ENCODE measurements around the gene TTI1. TPM values are rescaled to one million over a fixed set of nuclear protein-coding genes. Genes with fewer than 3 reads are reported as not detected.

Gene TTI1
- total RNA-seq, 1 donor from 2014 or later: 8.1 TPM

DNA sequence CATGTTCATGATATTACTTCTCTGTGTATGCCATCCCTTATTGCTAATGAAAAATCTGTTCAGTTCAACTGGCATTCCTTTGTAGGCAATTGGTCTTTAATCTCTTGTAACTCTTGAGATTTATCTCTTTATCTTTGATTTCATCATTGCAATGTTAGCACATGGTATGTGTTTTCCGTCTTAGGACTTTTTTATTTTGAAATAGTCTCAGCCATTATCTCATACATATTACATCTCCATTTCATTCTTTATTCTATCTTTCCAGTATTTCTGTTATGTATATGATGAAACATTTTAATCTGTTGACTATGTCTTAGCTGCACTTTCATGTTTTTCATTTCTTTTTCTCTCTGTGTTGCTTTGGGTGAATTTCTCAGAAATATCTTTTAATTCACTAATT, 72.2 kb downstream of the TTI1 start:
- no peak for ATAC-seq

DNA sequence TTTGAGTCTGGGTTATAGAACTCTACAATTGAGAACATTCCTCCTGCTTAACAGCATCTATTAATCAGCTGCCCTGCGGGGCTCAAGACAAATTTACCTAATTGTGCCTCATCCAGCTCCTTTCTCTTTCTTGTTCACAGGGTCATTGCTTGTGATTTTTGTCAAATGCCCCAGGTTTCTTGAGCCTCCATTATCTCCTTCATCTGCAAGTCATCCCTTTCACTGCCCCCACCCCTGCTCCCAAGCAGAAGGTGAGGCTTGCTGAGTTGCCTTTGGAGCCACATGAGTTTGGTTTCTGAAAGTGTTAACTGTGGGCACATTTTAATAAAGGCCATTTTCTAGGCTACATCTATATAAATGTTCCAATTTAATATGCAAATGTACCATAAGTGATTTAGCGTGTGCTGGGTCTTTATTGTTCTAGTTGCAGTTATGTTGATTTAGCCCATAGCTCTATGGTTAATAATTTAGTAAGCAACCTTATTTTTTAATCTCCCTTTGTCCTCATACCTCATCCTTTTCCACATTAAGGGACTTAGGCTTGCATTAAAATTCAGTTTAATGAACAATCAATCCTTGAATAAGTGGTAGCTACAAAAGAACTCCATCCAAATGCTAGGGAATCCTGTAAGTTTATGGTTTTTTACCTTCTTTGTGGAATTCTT, 74.3 kb downstream of the TTI1 start:
- ATAC-seq: no peak

DNA sequence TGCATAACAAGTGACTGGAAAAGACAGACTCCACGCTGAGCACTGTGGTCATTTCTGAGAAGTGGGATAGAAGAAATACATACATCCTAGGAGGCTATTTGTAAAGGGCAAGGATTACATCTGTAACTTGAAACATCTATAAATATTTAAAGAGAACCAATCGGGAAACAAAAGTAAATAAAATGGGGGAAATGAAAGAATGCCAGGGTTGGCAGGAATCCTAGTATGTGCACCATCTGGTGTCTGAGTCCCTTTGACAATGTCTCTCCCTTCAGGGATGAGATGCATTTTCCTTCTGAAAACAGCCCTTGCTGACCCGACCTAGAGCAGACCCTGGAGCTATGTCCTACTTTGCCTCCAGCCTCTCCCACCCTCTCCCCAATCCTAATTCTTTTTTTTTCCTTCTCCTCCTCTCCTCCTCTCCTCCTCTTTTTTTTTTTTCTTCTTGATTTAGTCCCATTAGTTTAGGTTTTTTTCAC, 77.1 kb downstream of the TTI1 start:
- ATAC-seq: no peak

DNA sequence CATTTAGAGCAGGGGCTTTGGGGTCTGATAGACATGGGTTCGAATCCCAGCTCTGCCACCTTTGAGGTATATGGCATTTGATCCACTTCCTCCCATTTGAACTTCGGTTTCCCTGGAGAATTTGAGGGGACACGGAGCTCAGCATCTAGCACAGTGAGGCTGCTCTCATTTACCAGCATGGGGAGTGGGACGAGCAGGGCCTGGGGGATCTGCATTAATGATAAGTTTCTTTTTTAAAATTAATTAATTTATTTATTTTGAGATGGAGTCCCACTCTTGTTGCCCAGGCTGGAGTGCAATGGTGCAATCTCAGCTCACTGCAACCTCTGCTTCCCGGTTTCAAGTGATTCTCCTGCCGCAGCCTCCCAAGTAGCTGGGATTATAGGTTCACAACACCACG, 77.7 kb downstream of the TTI1 start:
- ATAC-seq: no peak

DNA sequence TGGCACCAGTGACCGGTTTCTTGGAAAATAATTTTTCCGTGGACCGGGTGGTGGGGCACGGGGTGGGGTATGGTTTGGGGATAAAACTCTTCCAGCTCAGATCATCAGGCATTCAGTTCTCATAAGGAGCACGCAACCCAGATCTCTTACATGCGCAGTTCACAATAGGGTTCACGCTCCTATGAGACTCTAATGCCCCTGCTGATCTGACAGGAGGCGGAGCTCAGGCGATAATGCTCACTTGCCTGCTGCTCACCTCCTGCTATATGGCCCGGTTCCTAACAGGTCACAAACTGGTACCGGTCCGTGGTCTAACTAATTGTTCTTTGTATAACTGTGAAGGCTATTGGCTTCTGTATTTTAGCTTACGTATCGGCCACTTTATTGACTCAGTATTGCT, 78.6 kb downstream of the TTI1 start:
- no peak for ATAC-seq

DNA sequence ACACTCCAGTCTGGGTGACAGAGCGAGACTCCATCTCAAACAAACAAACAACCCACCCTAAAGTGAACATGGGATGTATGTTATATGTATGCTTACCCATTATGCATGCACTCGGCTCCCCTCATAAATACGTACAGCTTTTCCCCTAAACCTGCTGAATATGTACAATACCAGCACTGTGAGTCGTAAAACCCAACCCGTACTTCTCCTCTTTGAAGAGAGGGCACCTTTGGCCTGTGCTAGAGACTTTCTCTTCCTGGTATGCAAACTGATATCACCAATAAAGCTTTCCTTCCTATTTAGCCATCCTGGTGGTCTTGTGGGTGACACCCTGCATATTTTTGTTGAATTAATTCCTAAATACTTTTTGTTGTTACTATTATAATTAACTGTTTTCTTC, 79.1 kb downstream of the TTI1 start:
- ATAC-seq: no peak

DNA sequence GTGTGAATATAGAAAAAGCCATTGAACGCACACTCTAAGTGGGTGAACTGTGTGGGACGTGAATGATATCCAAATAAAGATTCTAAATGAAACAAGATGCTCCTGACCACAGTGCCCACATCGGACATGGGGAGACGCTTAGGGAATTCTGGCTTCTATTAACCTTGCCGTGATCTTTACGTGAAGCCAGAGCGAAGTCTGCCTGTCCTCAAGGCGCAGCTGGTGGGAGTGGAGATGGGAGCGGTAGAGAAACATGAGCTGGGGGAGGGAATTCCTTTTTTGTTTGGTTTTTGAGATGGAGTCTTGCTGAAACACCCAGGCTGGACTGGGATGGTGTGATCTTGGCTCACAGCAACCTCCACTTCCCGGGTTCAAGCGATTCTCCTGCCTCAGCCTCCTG, 84.3 kb downstream of the TTI1 start:
- ATAC-seq: no peak

DNA sequence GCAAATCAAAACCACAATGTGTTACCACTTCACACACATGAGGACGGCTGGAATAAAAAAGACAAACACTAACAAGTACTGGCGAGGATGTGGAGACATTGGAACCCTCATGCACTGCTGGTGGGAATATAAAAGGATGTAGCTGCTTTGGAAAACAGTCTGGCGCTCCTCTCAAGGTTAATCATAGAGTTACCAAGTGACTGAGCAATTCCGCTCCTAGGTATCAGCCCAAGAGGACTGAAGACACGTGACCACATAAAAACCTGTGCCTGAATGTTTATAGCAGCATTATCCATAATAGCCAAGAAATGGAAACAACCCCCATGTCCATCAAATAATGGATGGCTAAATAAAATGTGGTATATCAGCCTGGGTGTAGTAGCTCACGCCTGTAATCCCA, 85.3 kb downstream of the TTI1 start:
- no peak for ATAC-seq

DNA sequence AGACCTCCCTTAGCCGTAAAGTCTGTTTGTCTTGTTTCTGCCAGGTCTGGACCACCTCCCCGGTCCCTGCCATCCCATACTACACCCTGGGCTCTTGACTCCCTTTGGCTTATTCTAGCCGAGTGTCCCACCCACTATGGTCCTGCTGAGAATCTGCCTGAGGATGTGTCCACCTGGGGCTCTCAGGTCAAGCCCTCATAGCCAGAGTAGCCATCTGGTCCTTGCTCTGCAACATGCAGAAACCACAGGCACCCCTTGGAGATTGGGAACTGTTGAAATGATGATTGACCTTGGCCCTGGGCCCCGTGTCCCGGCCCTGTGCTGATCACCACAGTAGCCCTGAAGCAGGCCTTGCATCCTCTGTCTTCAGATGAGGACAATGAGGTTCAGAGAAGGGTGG, 86.3 kb downstream of the TTI1 start:
- ATAC-seq: no peak

DNA sequence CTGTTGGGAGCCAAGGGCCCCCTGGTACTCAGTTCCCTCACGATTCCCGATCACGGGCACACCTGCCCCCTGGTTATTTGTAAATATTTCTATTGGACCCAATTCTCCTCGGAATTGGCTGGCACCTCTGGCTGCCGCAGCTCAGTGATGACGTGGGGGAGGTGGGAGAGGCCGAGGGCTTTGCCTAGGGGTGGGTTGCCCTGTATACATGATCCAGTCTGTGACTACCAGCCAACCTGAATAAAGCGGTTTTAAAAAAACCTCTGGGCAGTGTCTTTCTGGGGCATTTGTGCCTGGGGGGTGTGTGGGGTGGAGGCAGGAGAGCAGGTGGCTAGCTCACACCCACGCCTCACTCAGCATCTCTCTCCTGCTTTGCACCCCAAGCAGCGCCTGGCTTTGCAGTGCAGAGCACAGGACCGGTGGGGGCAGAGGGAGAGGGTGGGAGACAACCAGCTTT, 88.1 kb downstream of the TTI1 start:
- no peak for ATAC-seq

DNA sequence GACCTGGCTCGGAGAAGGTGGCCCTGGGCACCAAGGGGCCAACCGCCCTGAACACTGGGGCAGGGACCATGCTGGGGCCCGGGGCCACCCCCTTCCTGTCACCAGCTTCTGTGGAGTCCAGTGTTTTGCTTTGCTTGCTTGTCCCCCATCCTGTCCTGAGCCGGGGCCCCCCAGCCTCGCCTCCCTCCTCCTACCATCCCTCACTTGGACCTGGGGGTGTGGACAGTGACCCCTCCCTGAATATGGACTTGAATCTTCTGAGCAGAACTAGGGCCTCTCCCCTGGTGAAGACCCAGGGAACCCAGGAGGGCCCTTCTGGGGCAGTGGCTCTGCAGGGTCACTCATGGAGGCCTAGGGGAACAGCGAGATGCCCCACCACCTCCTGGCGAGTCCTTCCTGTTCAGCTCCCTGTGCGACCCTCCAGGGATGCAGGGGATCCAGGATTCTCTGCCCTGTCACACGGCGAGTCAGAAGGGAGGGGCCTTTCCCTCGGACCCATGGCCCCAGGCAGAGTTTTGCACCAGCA, 88.7 kb downstream of the TTI1 start:
- no peak for ATAC-seq

DNA sequence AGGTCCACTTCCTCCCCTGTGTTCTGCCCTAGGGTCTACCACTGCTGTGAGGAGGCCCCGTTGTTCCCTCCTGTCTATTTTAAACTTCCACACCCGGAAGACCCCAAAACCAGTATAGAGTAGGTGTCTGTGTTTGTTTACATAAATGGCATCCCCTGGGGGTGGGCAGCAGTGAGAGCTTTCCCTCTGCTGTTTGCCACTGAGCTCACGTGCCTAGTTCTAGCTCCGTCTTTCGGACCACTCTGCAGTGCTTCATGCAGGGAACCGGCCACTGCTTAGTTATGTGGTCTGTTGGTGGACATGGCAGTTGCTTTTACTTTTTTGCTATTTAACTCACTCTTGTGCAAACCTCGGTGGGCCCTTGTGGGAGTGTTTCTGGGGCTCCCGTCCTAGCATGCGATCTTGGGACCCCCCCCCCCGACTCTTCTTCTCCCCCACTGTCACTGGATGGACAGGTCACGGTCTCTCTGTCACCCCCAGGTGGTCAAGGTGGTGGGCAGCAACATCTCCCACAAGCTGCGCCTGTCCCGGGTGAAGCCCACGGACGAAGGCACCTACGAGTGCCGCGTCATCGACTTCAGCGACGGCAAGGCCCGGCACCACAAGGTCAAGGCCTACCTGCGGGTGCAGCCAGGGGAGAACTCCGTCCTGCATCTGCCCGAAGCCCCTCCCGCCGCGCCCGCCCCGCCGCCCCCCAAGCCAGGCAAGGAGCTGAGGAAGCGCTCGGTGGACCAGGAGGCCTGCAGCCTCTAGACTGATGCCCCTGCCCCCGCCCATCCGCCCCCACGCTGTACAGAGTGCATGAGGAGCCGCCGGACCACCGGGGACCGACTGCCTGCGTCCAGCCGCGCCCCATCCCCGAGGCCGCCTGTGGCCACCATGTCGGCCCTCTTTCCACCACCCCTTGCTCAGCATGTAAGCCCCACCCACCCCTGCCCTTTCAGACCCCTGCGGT, 89.5 kb downstream of the TTI1 start:
- ATAC-seq: no peak

DNA sequence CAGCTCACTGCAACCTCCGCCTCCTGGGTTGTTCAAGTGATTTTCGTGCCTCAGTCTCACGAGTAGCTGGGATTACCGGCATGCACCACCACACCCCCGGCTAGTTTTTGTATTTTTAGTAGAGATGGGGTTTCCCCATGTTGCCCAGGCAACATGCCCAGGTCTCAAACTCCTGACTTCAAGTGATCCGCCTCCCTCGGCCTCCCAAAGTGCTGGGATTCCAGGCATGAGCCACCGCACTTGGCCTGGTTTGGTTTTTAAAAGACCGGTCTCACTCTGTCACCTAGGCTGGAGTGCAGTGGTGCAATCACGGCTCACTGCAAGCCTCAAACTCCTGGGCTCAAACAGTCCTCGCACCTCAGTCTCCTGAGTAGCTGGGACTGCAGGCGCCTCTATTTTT, 90.2 kb downstream of the TTI1 start:
- no peak for ATAC-seq

DNA sequence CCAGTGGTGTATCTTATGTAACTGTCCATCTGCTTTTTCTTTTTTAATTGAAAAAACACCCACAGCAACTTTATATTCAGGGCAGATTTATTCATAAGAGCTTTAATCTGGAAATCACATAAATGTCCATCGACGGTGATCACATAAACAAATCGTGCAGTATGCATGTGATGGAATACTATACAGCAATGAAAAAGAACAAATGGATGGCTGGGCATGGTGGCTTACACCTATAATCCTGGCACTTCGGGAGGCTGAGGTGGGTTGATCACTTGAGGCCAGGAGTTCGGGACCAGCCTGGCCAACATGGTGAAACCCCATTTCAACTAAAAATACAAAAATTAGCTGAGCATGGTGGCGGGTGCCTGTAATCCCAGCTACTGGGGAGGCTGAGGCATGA, 91.3 kb downstream of the TTI1 start:
- no peak for ATAC-seq

DNA sequence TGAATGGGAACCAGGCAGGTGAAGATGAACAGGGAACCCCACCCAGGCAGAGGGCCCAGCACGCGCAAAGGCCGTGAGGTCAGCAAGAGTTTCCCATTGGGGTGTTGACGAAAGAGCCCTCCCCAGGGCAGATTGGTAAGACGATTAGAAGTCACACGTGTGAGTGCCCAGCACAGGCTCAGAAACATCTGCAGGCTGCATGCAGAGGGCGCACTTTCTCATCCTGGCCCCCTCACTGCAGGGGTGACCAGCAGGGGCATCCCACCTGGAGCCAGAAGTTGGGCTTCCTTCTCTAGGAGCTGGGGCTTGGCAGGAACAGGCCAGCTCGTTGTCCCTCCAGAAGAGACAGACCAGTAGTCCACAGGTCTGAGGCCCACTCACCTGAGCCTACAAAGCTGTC, 91.9 kb downstream of the TTI1 start:
- ATAC-seq: no peak

DNA sequence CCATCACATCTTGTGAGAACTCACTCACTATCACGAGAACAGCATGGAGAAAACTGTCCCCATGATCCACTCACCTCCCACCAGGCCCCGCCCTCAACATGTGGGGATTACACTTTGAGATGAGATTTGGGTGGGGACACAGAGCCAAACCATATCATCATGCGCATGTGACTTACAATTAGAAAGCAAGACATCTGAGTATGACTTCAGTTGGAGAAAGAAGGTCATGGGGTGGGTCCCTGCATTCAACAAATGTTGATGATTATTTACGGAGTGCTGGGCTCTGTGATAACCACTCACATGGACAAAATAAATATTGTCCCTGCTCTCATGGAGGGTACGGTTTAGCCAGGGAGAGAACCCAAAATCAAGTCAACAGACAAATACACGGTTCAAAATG, 92.4 kb downstream of the TTI1 start:
- ATAC-seq: no peak

DNA sequence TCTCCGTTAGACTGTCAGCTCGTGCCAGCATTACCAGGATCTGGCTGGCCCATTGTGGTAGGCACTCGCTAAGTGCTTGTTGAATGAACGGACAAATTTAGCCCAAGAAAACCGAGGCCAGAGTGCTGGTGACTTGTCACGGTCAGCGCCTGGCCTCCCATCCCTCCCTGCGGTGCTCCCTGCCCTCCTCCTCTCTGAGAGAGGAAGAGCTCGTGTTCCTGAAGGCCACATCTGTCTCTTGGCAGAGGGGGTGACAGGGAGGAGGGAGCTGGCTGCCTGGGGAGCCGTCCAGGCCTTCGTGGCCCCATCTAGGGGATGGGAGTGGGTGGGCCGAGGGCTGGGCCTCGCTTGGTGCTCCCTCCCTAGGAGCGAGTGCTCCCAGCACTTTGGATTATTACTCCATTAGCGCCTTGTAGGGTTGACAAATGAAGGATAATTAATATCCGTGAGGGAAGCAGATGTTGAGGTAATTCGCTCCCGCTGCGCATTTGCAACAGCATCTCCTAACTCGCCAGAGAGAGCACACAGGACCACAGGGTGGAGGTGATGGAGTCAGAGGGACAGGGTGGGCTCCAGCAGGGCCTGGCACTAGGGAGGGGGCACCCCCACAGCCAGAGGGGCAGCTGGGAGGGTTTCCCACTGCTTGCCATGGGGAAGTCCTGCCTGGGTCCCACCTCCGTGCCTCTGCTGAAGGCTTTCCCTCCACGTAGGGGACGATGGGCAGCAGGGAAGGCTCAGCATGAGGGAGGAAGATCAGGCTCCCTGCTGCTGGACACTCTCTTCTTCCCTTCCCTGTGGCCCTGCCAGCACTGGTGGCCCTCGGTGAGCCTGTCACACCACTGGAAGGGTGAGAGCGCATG, 93.3 kb downstream of the TTI1 start:
- ATAC-seq: no peak

DNA sequence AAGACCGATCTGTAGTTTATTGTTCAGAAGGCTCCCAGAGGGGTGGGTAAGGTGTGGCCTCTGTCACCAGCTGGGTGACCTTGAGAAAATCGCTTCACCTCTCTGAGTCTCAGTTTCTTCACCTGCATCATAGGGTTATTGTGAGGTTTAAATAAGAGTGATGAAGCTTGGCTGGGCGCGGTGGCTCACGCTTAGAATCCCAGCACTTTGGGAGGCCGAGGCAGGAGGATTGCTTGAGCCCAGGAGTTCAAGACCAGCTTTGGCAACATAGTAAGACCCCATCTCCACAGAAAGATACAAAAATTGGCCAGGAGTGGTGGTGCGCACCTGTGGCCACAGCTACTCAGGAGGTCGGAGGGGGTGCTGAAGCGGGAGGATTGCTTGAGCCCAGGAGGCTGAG, 94.3 kb downstream of the TTI1 start:
- no peak for ATAC-seq

DNA sequence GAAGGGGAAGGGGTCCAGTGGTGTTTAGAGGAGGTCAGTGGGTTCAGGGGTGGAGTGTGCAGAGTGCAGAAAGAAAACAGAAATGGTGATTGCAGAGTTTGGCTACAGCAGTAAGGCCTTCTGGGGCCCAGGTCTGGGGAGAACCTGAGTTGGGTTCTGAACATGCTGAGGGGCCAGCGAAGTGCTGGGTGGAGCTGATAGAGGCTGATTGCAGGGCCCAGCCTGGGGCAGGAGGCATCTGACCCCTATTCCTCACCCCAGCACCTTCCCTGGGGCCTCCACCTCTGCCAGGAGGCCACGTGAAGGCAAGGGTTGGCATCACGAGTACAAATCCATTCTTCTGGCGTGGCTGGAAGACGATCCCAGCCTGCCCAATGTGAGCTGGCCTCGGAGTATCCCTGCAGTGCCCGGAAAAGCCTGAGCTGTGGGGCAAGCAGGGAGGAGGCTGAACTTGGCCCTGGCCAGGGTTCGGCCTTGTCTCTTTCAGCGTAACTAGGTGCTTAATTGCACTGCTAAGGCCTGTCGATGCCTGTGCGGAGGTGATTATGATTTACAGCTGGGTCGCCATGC, 95.0 kb downstream of the TTI1 start:
- no peak for ATAC-seq

DNA sequence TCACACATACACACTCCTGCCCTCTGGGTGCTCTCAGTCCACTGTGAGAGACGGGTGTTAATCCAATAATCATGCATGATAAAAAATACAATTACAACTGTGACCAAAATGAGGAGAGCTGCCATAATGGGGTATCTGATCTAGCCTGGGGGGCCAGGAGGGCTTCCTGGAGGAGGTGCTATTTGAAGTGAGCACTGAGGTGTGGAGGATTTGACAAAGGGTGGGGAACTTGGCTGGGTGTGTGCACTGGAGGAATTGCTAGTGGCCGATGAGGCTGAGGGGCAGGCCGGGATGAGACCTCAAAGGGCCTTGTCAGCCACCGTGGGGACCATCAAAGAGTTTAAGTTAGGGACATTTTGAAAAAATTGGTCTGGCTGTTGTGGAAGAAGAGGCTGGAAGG, 95.6 kb downstream of the TTI1 start:
- ATAC-seq: no peak

DNA sequence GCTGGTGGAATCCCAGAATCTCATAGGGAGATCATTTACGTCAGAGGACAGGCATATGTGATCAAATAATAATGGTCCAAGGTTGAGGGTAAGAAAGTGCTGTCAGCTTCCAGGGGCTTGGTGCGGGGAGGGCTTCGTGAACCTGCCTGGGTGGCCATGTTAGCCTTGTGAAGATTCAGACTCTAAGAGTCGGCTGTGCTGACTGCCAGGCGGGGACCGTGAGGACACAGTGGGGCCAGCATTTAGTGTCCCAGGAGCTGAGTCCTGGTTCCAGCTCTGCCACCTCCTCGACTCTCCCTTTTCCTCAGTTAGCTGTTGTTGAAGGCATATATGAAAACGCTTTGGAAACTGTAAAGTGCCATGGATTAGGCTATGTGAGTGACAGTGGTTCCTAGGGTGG, 96.8 kb downstream of the TTI1 start:
- ATAC-seq: no peak

DNA sequence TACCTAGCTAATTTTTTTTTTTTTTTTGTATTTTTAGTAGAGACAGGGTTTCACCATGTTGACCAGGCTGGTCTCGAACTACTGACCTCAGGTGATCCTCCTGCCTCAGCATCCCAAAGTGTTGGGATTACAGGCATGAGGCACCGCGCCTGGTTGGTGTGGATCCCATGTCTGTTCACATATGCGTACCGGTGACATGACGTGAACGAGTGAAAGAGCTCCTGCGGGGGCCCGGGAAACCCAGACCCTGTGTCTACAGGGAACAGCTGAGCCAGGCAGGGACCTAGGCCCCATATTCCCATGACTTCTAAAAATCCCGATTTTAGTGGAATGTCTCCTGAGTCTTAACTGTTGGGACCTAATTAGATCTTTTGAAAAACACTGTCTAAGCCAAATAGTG, 97.2 kb downstream of the TTI1 start:
- no peak for ATAC-seq

Measured in esophagus mucosa (tissue), 1 donor.